Activated CD4-positive, alpha-beta memory T cell treated with anti-CD3 and anti-CD28 coated beads, Interleukin-2, amount 10 ng/mL, durations not matched to agents 7 days and 5 days (primary cell): ENCODE measurements around the gene FBXO15. TPM values are rescaled to one million over a fixed set of nuclear protein-coding genes. Genes with fewer than 3 reads are reported as not detected.

Experiments used
- CTCF ChIA-PET: fragments of 350-600 bp; sonication (Branson Sonifier 250); formaldehyde crosslinking; loops from one replicate; lab custom pipeline; 2021; ENCODE audit warnings: antibody characterized with exemption, inconsistent platforms; lab: Charles Lee
- POLR2A ChIA-PET: fragments of 350-600 bp; sonication (Branson Sonifier 250); formaldehyde crosslinking; loops from one replicate; lab custom pipeline; 2021; ENCODE audit warnings: antibody characterized with exemption; lab: Charles Lee
- DNase-seq: peaks from one replicate; pipeline ENCODE4 v3.0.0-alpha.2; 2020
- H3K27ac Mint-ChIP-seq: one replicate; pipeline ENCODE4 v1.8.0; 2021; ENCODE audit warnings: mild to moderate bottlenecking, mixed read lengths
- H3K27me3 Mint-ChIP-seq: one replicate; pipeline ENCODE4 v1.8.0; 2021; ENCODE audit warnings: mixed read lengths
- H3K36me3 Mint-ChIP-seq: one replicate; pipeline ENCODE4 v1.8.0; 2021; ENCODE audit warnings: low read depth, mixed read lengths
- H3K4me1 Mint-ChIP-seq: one replicate; pipeline ENCODE4 v1.8.0; 2021; ENCODE audit warnings: mixed read lengths
- H3K4me3 Mint-ChIP-seq: one replicate; pipeline ENCODE4 v1.8.0; 2021; ENCODE audit warnings: mild to moderate bottlenecking, mixed read lengths
- H3K9me3 Mint-ChIP-seq: one replicate; pipeline ENCODE4 v1.8.0; 2021; ENCODE audit warnings: mixed read lengths
- total RNA-seq, 2 experiments: library from RNA; stranded (reverse); gene quantifications; one replicate each; pipeline ENCODE4 v1.2.3, GENCODE V29; 2021

The FBXO15 gene
- total RNA-seq, 2 experiments from 2014 or later, result 0.60 to 1.1 TPM

GRCh38 chr18:74148543-74149070, 973 bp upstream of the FBXO15 start:
- ChIA-PET CTCF (no interaction called here), POLR2A (interaction anchor here (1.1 to 1.6 kb wide), 3 partner anchors 66 to 450 kb away, joined by 3 to 5 read pairs (median 3); partner anchors contain the start of gene CNDP2)
- Mint-ChIP-seq H3K9me3 (no peaks in the 10 kb centered on the region), H3K27me3 (peaks cover 2% of the 10 kb centered on the region), H3K36me3 (peaks cover 4% of the 10 kb centered on the region), H3K27ac (peak overlapping the region; percentile 98), H3K4me1 (peaks cover 53% of the 10 kb centered on the region), H3K4me3 (peak overlapping the region; percentile 90)
- DNase-seq, result no peak

DNA sequence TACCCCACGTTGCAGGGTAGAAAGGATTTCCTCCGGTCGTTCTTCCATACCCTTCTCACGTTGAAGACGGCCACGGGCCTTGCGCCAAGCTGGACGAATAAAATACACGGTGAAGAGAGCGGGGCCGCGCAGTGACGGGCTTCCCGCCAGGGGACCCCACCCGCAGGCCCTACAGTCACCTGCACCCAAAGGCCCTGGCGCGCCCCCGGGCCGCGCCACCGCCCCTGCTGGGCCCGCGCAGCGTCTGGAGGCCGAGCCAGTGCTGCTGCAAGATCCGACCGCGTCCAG, 199 bp downstream of the FBXO15 start:
- DNase-seq, result no peak
- Mint-ChIP-seq H3K36me3 (peaks cover 3% of the 10 kb centered on the region), H3K27ac (peak overlapping the region; percentile 98), H3K4me3 (peak overlapping the region; percentile 90), H3K9me3 (no peaks in the 10 kb centered on the region), H3K27me3 (peaks cover 2% of the 10 kb centered on the region), H3K4me1 (peaks cover 43% of the 10 kb centered on the region)
- ChIA-PET POLR2A (no interaction called here), CTCF (no interaction called here)

GRCh38 chr18:74146756-74147155, 878 bp downstream of the FBXO15 start:
- H3K4me1 Mint-ChIP-seq, result peaks cover 39% of the 10 kb centered on the region
- peak overlapping the region; percentile 59 for H3K27ac Mint-ChIP-seq
- H3K36me3 Mint-ChIP-seq, result no peaks in the 10 kb centered on the region
- CTCF ChIA-PET, result no interaction called here
- no peaks in the 10 kb centered on the region for H3K9me3 Mint-ChIP-seq
- DNase-seq, result no peak
- peaks cover 2% of the 10 kb centered on the region for H3K27me3 Mint-ChIP-seq
- H3K4me3 Mint-ChIP-seq, result peak overlapping the region; percentile 90
- POLR2A ChIA-PET, result no interaction called here

GRCh38 chr18:74142252-74142651, 5.4 kb downstream of the FBXO15 start:
- Mint-ChIP-seq H3K27ac (no peak overlapping the region), H3K9me3 (no peaks in the 10 kb centered on the region), H3K4me1 (peaks cover 19% of the 10 kb centered on the region), H3K27me3 (peaks cover 6% of the 10 kb centered on the region), H3K36me3 (no peaks in the 10 kb centered on the region), H3K4me3 (no peak overlapping the region)
- ChIA-PET POLR2A (no interaction called here), CTCF (no interaction called here)
- no peak for DNase-seq

GRCh38 chr18:74141667-74142066, 6.0 kb downstream of the FBXO15 start:
- no peaks in the 10 kb centered on the region for H3K9me3 Mint-ChIP-seq
- ChIA-PET POLR2A (no interaction called here), CTCF (no interaction called here)
- DNase-seq, result no peak
- H3K4me1 Mint-ChIP-seq, result peaks cover 14% of the 10 kb centered on the region
- no peak overlapping the region for H3K27ac Mint-ChIP-seq
- H3K4me3 Mint-ChIP-seq, result no peak overlapping the region
- H3K36me3 Mint-ChIP-seq, result no peaks in the 10 kb centered on the region
- H3K27me3 Mint-ChIP-seq, result peaks cover 6% of the 10 kb centered on the region

- no peak for DNase-seq
- peaks cover 12% of the 10 kb centered on the region for H3K4me1 Mint-ChIP-seq
- H3K4me3 Mint-ChIP-seq, result no peak overlapping the region
- CTCF ChIA-PET, result no interaction called here
- H3K27ac Mint-ChIP-seq, result no peak overlapping the region
- H3K9me3 Mint-ChIP-seq, result no peaks in the 10 kb centered on the region
- POLR2A ChIA-PET, result interaction anchor here (1.8 kb wide), 1 partner anchor 58 kb away, joined by 5 read pairs; no protein-coding TSS in a partner anchor
- H3K36me3 Mint-ChIP-seq, result no peaks in the 10 kb centered on the region
- H3K27me3 Mint-ChIP-seq, result peaks cover 6% of the 10 kb centered on the region
These were observed 7.1 kb downstream of the FBXO15 start for GRCh38 chr18:74140582-74140981.

GRCh38 chr18:74139888-74140287, 7.7 kb downstream of the FBXO15 start:
- CTCF ChIA-PET, result no interaction called here
- Mint-ChIP-seq H3K4me1 (peaks cover 12% of the 10 kb centered on the region), H3K4me3 (no peak overlapping the region), H3K36me3 (no peaks in the 10 kb centered on the region), H3K27ac (no peak overlapping the region), H3K9me3 (no peaks in the 10 kb centered on the region), H3K27me3 (peaks cover 6% of the 10 kb centered on the region)
- POLR2A ChIA-PET, result interaction anchor here (1.8 kb wide), 1 partner anchor 57 kb away, joined by 5 read pairs; no protein-coding TSS in a partner anchor
- no peak for DNase-seq

- CTCF ChIA-PET, result no interaction called here
- POLR2A ChIA-PET, result interaction anchor here (1.8 kb wide), 1 partner anchor 57 kb away, joined by 5 read pairs; no protein-coding TSS in a partner anchor
- H3K27me3 Mint-ChIP-seq, result peaks cover 6% of the 10 kb centered on the region
- no peak overlapping the region for H3K4me3 Mint-ChIP-seq
- H3K9me3 Mint-ChIP-seq, result no peaks in the 10 kb centered on the region
- DNase-seq, result no peak
- no peaks in the 10 kb centered on the region for H3K36me3 Mint-ChIP-seq
- H3K27ac Mint-ChIP-seq, result no peak overlapping the region
- H3K4me1 Mint-ChIP-seq, result peaks cover 12% of the 10 kb centered on the region
These were observed 8.2 kb downstream of the FBXO15 start for GRCh38 chr18:74139411-74139810.

- ChIA-PET POLR2A (no interaction called here), CTCF (no interaction called here)
- H3K9me3 Mint-ChIP-seq, result no peaks in the 10 kb centered on the region
- H3K4me3 Mint-ChIP-seq, result no peak overlapping the region
- peaks cover 12% of the 10 kb centered on the region for H3K4me1 Mint-ChIP-seq
- no peak for DNase-seq
- H3K27ac Mint-ChIP-seq, result no peak overlapping the region
- peaks cover 4% of the 10 kb centered on the region for H3K27me3 Mint-ChIP-seq
- no peaks in the 10 kb centered on the region for H3K36me3 Mint-ChIP-seq
These were observed 9.6 kb downstream of the FBXO15 start for GRCh38 chr18:74137920-74138538.

DNA sequence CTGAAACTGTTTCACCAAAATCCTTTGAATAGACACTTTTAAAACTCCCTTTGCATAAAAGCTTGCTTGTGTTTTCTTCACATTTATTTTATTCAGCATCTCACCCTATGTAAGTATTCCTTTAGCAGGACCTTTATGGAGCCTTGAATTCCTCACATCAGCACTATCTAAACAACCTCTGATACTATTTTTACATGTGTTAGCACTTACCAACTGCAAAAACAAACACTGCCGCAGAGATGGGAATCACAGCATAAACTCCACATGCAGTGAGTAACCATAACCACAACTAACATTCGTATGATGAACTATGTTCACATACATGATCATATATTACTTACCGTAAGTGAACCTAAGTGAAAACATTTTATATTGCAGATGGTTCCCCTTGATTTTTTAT, 15.4 kb downstream of the FBXO15 start:
- no peak overlapping the region for H3K27ac Mint-ChIP-seq
- H3K36me3 Mint-ChIP-seq, result no peaks in the 10 kb centered on the region
- H3K27me3 Mint-ChIP-seq, result no peaks in the 10 kb centered on the region
- no peaks in the 10 kb centered on the region for H3K4me1 Mint-ChIP-seq
- POLR2A ChIA-PET, result no interaction called here
- H3K4me3 Mint-ChIP-seq, result no peak overlapping the region
- no peaks in the 10 kb centered on the region for H3K9me3 Mint-ChIP-seq
- no peak for DNase-seq
- CTCF ChIA-PET, result no interaction called here

- no peaks in the 10 kb centered on the region for H3K9me3 Mint-ChIP-seq
- POLR2A ChIA-PET, result no interaction called here
- H3K27ac Mint-ChIP-seq, result no peak overlapping the region
- CTCF ChIA-PET, result no interaction called here
- no peaks in the 10 kb centered on the region for H3K27me3 Mint-ChIP-seq
- no peaks in the 10 kb centered on the region for H3K4me1 Mint-ChIP-seq
- DNase-seq, result no peak
- no peaks in the 10 kb centered on the region for H3K36me3 Mint-ChIP-seq
- H3K4me3 Mint-ChIP-seq, result no peak overlapping the region
These were observed 16.5 kb downstream of the FBXO15 start for GRCh38 chr18:74131124-74131523.

- no peaks in the 10 kb centered on the region for H3K4me1 Mint-ChIP-seq
- ChIA-PET CTCF (interaction anchor here (0.7 kb wide), 1 partner anchor 131 kb away, joined by 3 read pairs; no protein-coding TSS in a partner anchor), POLR2A (no interaction called here)
- DNase-seq, result no peak
- no peaks in the 10 kb centered on the region for H3K9me3 Mint-ChIP-seq
- no peaks in the 10 kb centered on the region for H3K36me3 Mint-ChIP-seq
- no peak overlapping the region for H3K4me3 Mint-ChIP-seq
- peaks cover 2% of the 10 kb centered on the region for H3K27me3 Mint-ChIP-seq
- no peak overlapping the region for H3K27ac Mint-ChIP-seq
These were observed 19.5 kb downstream of the FBXO15 start for GRCh38 chr18:74128159-74128558.

DNA sequence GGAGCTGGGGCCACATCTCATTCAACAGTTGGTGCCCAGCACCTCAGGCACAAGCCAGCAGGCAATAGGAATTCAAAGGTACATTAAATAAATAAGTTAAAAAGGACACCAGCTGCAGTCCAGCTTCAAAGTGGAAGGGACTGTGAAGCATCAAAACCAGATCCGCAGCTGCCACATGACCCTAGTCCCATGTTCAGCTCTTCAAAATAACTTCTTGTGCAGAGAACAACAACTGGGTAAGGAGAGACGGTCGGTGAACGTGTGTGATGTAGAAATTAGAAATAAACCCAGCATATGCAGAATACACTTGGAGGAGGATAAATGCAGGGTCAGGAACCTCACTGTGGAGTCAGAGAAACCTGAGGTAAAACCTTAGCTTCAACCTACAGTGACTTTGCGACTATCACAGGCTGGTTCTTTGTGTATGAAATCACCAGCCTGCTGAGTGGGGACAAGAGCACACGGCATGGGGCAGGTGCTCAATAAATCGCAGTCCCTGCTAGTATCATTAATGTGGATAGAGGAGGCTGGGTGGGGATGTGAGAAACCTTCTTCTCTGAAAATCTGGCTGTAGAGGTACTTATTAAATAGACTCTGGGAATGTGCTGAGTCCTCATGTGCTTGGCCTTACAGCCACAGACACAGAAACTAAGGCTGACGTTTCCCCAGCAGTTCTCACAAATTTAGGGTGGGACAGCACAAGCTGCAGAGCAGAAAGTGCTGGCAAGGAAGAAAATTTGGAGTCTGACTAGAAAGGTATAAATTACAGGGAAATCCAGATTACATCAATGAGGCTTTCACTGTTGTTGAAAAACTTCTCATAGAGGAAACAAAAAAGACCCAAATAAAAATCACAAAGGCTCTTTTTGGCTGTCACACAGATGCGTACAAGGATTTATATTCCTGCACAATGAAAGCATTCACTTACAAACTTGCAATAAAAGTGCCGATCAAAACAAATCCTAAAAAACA, 20.7 kb downstream of the FBXO15 start:
- no peak for DNase-seq
- ChIA-PET POLR2A (no interaction called here), CTCF (no interaction called here)
- Mint-ChIP-seq H3K4me3 (no peak overlapping the region), H3K9me3 (no peaks in the 10 kb centered on the region), H3K4me1 (no peaks in the 10 kb centered on the region), H3K27ac (no peak overlapping the region), H3K27me3 (peaks cover 2% of the 10 kb centered on the region), H3K36me3 (no peaks in the 10 kb centered on the region)
